WI38 (cell line): ENCODE results near the gene GNMT.
A peak's percentile ranks its signal among the peaks of the same experiment; 100 is the strongest.

ENCODE experiments used
- H3K4me3 ChIP-seq: 2 replicates; pipeline ENCODE4 v1.5.1; 2011; ENCODE audit warnings: low read depth, mild to moderate bottlenecking, control low read depth, low read length
- TF ChIP-seq, protein P1 (sequence below): IDR thresholded peaks from 2 replicates; pipeline ENCODE4 v1.5.1; 2012; ENCODE audit warnings: low read depth, mild to moderate bottlenecking, control low read depth, low read length

The GNMT gene

DNA sequence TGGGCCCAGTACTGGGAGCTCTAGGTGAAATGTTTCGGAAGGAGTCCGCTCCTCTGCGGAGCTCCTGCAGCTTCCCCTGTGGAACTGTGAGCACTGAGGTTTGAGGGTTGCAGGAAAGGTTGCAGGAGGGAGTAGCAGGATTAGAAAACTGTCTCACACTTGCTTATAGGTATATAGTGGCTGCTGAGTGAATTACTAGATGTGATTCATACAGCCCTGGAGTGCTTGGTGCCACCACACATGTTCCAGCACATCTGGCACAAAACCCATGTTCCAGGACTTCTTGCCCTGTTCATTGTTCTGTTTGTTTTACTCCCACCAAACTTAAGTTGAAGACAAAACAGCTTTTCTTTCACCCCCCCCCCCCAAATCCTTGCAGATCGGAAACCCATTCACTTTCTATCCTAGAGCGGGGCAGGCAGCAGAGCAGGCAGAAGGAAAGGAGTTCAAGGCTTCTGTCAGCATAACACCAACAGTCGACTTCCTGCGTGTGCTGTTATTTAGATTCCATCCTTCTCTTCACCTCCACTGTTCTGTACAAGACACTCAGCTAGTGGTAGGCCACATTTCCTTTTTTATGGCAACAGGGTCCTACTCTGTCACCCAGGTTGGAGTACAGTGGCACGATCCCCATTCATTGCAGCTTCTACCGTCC, 19.1 kb downstream of the GNMT start:
- H3K4me3 ChIP-seq: peak overlapping the region; percentile 80
- TF ChIP-seq, protein P1, sequence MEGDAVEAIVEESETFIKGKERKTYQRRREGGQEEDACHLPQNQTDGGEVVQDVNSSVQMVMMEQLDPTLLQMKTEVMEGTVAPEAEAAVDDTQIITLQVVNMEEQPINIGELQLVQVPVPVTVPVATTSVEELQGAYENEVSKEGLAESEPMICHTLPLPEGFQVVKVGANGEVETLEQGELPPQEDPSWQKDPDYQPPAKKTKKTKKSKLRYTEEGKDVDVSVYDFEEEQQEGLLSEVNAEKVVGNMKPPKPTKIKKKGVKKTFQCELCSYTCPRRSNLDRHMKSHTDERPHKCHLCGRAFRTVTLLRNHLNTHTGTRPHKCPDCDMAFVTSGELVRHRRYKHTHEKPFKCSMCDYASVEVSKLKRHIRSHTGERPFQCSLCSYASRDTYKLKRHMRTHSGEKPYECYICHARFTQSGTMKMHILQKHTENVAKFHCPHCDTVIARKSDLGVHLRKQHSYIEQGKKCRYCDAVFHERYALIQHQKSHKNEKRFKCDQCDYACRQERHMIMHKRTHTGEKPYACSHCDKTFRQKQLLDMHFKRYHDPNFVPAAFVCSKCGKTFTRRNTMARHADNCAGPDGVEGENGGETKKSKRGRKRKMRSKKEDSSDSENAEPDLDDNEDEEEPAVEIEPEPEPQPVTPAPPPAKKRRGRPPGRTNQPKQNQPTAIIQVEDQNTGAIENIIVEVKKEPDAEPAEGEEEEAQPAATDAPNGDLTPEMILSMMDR: no peak

- no peak overlapping the region for H3K4me3 ChIP-seq
- TF ChIP-seq, protein P1: no peak
These were observed 21.3 kb downstream of the GNMT start for GRCh38 chr6:42981836-42982235.

- H3K4me3 ChIP-seq: peak within 1 kb of the TSS; percentile 77
- TF ChIP-seq, protein P1: no peak
These were observed 23.7 kb downstream of the GNMT start, which contains the start of gene PPP2R5D for GRCh38 chr6:42984001-42984923. PPP2R5D (plus strand) TSS chr6:42984570; CDS start chr6:42984678, 108 bp downstream.

GRCh38 chr6:42984924-42985475, 24.4 kb downstream of the GNMT start:
- TF ChIP-seq, protein P1: no peak
- H3K4me3 ChIP-seq: peak overlapping the region; percentile 77

GRCh38 chr6:42987533-42988451, 27.2 kb downstream of the GNMT start:
- TF ChIP-seq, protein P1: no peak
- no peak overlapping the region for H3K4me3 ChIP-seq

DNA sequence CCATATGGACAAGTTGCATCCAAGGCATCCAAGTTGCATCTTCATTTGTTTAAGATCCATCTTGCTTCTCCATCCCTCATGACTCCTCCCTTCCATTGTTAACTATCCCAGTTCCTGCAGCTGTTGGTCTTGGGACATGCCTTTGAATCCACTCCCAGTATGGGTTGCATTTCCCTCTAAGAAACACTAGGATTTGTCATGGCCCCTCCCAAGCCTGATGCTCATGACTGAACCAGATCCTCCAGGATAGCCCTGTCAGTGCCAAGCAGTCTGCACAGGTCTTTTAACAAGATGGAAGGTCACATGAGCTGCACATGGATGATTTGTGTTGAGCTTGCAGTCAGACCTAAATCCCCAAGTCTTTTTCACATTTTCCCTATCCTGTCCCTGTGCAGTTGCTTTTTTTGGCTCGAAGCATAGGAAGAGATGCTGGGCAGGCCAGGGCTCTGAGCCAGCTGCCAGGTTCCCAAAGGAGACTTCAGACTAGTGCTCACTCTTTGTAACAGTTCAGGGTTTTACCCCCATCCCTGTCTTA, 28.0 kb downstream of the GNMT start:
- H3K4me3 ChIP-seq: no peak overlapping the region
- TF ChIP-seq, protein P1: no peak
